Mammary epithelial cell (primary cell): ENCODE data around the gene PAFAH2.

Experiments
- EZH2 ChIP-seq: IDR thresholded peaks from 2 replicates; pipeline ENCODE4 v1.6.1; 2012; ENCODE audit warnings: low read length, inconsistent platforms, borderline replicate concordance
- TF ChIP-seq, protein P1 (sequence below), 2 donors: IDR thresholded peaks in 1 of 2; conservative IDR thresholded peaks in 1 of 2; 2 replicates each; pipeline ENCODE4 v1.5.1; 2011 to 2012; ENCODE audit warnings: inconsistent platforms in 2 of 2, low read length in 2 of 2, mild to moderate bottlenecking in 2 of 2, control low read depth in 1 of 2, low read depth in 1 of 2; ENCODE audit not compliant: insufficient read depth in 1 of 2; ENCODE audit errors: extremely low read depth in 1 of 2

GRCh38 chr1:25917996-25918395, 79.9 kb downstream of the PAFAH2 start:
- TF ChIP-seq, protein P1, sequence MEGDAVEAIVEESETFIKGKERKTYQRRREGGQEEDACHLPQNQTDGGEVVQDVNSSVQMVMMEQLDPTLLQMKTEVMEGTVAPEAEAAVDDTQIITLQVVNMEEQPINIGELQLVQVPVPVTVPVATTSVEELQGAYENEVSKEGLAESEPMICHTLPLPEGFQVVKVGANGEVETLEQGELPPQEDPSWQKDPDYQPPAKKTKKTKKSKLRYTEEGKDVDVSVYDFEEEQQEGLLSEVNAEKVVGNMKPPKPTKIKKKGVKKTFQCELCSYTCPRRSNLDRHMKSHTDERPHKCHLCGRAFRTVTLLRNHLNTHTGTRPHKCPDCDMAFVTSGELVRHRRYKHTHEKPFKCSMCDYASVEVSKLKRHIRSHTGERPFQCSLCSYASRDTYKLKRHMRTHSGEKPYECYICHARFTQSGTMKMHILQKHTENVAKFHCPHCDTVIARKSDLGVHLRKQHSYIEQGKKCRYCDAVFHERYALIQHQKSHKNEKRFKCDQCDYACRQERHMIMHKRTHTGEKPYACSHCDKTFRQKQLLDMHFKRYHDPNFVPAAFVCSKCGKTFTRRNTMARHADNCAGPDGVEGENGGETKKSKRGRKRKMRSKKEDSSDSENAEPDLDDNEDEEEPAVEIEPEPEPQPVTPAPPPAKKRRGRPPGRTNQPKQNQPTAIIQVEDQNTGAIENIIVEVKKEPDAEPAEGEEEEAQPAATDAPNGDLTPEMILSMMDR (conservative IDR thresholded peaks at IDR 0.05 in 1 of 2, IDR thresholded peaks at IDR 0.05 in 1 of 2; ENCODE audit: extremely low read depth in 1 of 2, insufficient read depth in 1 of 2, low read depth in 1 of 2, low read length in 2 of 2) = no peak
- no peak for TF ChIP-seq EZH2
